H1 (cell line): Measurements from ENCODE around the gene H1-8.

Source experiments
- EZH2 ChIP-seq: fragments of 200-600 bp; sonication (generic); IDR thresholded peaks from 2 replicates; pipeline ENCODE4 v1.7.1; 2012; ENCODE audit warnings: low read depth, mild to moderate bottlenecking, moderate library complexity, low read length, inconsistent platforms; ENCODE audit not compliant: severe bottlenecking
- POLR2AphosphoS5 ChIP-seq: IDR thresholded peaks from 2 replicates; pipeline ENCODE4 v1.6.1; 2011; ENCODE audit warnings: low read depth, low read length
- RAD21 ChIP-seq, 2 experiments: IDR thresholded peaks in 1 of 2; conservative IDR thresholded peaks in 1 of 2; 2 replicates each; pipeline ENCODE4 v1.6.1; 2011; ENCODE audit warnings: low read depth in 2 of 2, low read length in 2 of 2, improper control_type of control experiment in 1 of 2, inconsistent platforms in 1 of 2, mild to moderate bottlenecking in 1 of 2, moderate library complexity in 1 of 2
- SAP30 ChIP-seq: fragments of 300-600 bp; sonication (generic); IDR thresholded peaks from 2 replicates; pipeline ENCODE4 v1.7.1; 2012; ENCODE audit warnings: low read length, moderate library complexity, mild to moderate bottlenecking, inconsistent platforms; ENCODE audit not compliant: insufficient read depth, insufficient replicate concordance
- SUZ12 ChIP-seq: fragments of 200-600 bp; sonication (generic); IDR thresholded peaks from 2 replicates; pipeline ENCODE4 v1.6.1; 2012; ENCODE audit warnings: mild to moderate bottlenecking, inconsistent platforms, low read length, moderate library complexity, mixed read lengths
- TBP ChIP-seq: IDR thresholded peaks from 2 replicates; pipeline ENCODE4 v1.6.1; 2011; ENCODE audit warnings: low read depth, low read length, improper control_type of control experiment
- TF ChIP-seq, protein P1 (sequence below), 3 experiments: IDR thresholded peaks; 1 replicate in 2 of 3; 2 replicates in 1 of 3; pipeline versions ENCODE4 v1.5.1 to v1.6.1; 2011; ENCODE audit warnings: low read length in 3 of 3, mild to moderate bottlenecking in 3 of 3, inconsistent platforms in 2 of 3, low read depth in 1 of 3, moderate library complexity in 1 of 3; ENCODE audit not compliant: insufficient read depth in 1 of 3; ENCODE audit errors: control extremely low read depth in 1 of 3

GRCh38 chr3:129560269-129560787, 17.4 kb downstream of the H1-8 start:
- TF ChIP-seq, protein P1, sequence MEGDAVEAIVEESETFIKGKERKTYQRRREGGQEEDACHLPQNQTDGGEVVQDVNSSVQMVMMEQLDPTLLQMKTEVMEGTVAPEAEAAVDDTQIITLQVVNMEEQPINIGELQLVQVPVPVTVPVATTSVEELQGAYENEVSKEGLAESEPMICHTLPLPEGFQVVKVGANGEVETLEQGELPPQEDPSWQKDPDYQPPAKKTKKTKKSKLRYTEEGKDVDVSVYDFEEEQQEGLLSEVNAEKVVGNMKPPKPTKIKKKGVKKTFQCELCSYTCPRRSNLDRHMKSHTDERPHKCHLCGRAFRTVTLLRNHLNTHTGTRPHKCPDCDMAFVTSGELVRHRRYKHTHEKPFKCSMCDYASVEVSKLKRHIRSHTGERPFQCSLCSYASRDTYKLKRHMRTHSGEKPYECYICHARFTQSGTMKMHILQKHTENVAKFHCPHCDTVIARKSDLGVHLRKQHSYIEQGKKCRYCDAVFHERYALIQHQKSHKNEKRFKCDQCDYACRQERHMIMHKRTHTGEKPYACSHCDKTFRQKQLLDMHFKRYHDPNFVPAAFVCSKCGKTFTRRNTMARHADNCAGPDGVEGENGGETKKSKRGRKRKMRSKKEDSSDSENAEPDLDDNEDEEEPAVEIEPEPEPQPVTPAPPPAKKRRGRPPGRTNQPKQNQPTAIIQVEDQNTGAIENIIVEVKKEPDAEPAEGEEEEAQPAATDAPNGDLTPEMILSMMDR (IDR thresholded peaks at IDR 0.05; ENCODE audit: control extremely low read depth in 1 of 3, insufficient read depth in 1 of 3, low read depth in 1 of 3, low read length in 3 of 3): no peak
- no peak for TF ChIP-seq POLR2AphosphoS5
- no peak for TF ChIP-seq SUZ12
- no peak for TF ChIP-seq EZH2
- no peak for TF ChIP-seq SAP30
- TF ChIP-seq TBP: no peak
- TF ChIP-seq RAD21 (IDR thresholded peaks at IDR 0.05 in 1 of 2, conservative IDR thresholded peaks at IDR 0.05 in 1 of 2; ENCODE audit: low read depth in 2 of 2, low read length in 2 of 2): no peak
